NT2/D1 (cell line): ENCODE data around the gene RAP2B.

Experiments used
- SUZ12 ChIP-seq: IDR thresholded peaks from 2 replicates; pipeline ENCODE4 v1.6.1; 2011; ENCODE audit not compliant: insufficient read length, insufficient read depth; ENCODE audit errors: extremely low read depth
- ZNF274 ChIP-seq: IDR thresholded peaks from 2 replicates; pipeline ENCODE4 v1.6.1; 2011; ENCODE audit warnings: mild to moderate bottlenecking, low read depth, low read length

- TF ChIP-seq SUZ12 (no peak), ZNF274 (no peak)
These were observed 24.4 kb upstream of the RAP2B start for GRCh38 chr3:153137626-153138025.
